HG03442 (cell line): ENCODE results near the gene SARM1.

Experiments
- ATAC-seq: cut with Tn5 transposase; IDR thresholded peaks from one replicate; pipeline ENCODE4 v1.9.1; 2021; ENCODE audit warnings: mild to moderate bottlenecking, moderate library complexity; ENCODE audit not compliant: unreplicated experiment

The SARM1 gene

GRCh38 chr17:28367641-28368305 lies 3.7 kb upstream of the SARM1 start:
- ATAC-seq: no peak

- ATAC-seq: no peak
Measured at GRCh38 chr17:28368306-28368831, 3.1 kb upstream of the SARM1 start.

GRCh38 chr17:28368915-28369683 lies 2.4 kb upstream of the SARM1 start:
- ATAC-seq: no peak

GRCh38 chr17:28369684-28370034 lies 1.8 kb upstream of the SARM1 start:
- no peak for ATAC-seq

GRCh38 chr17:28370035-28370743 lies 1.3 kb upstream of the SARM1 start, which contains the start of gene VTN:
Gene VTN (minus strand): TSS chr17:28370307. CDS start chr17:28370203, 104 bp downstream.
- ATAC-seq: no peak

- ATAC-seq: no peak
Measured at GRCh38 chr17:28370744-28371103, 770 bp upstream of the SARM1 start.

GRCh38 chr17:28372203-28372944 lies 880 bp downstream of the SARM1 start:
- peak; percentile 14 for ATAC-seq

GRCh38 chr17:28372945-28373274 lies 1.4 kb downstream of the SARM1 start:
- ATAC-seq: no peak

- ATAC-seq: no peak
Measured at GRCh38 chr17:28379814-28380801, 8.6 kb downstream of the SARM1 start.

GRCh38 chr17:28381141-28381825 lies 9.8 kb downstream of the SARM1 start:
- no peak for ATAC-seq

GRCh38 chr17:28384281-28385036 lies 13.0 kb downstream of the SARM1 start:
- peak; percentile 53 for ATAC-seq

GRCh38 chr17:28385037-28385400 lies 13.5 kb downstream of the SARM1 start:
- peak; percentile 7 for ATAC-seq

- ATAC-seq: no peak
Measured at GRCh38 chr17:28385406-28385805, 13.9 kb downstream of the SARM1 start.

- ATAC-seq: no peak
Measured at GRCh38 chr17:28386391-28386790, 14.9 kb downstream of the SARM1 start.

- ATAC-seq: no peak
Measured at GRCh38 chr17:28388106-28388505, 16.6 kb downstream of the SARM1 start.

GRCh38 chr17:28390141-28390540 lies 18.6 kb downstream of the SARM1 start:
- no peak for ATAC-seq

GRCh38 chr17:28390563-28390962 lies 19.1 kb downstream of the SARM1 start:
- ATAC-seq: no peak

GRCh38 chr17:28390984-28391383 lies 19.5 kb downstream of the SARM1 start:
- no peak for ATAC-seq

- ATAC-seq: no peak
Measured at GRCh38 chr17:28391401-28391800, 19.9 kb downstream of the SARM1 start.
